ENCODE data around the gene KCNJ5. TPM values are rescaled to one million over a fixed set of nuclear protein-coding genes. Genes with fewer than 3 reads are reported as not detected.

The KCNJ5 gene
- total RNA-seq, 2 donors from 2014 or later = 8.2 to 23.3 TPM

GRCh38 chr11:128881221-128881620 lies 9.9 kb upstream of the KCNJ5 start:
- H3K27me3 ChIP-seq = no peaks in the 10 kb centered on the region
- no peak overlapping the region for H3K4me3 ChIP-seq
- no peak for DNase-seq (ENCODE audit: low spot score)
- no peaks in the 10 kb centered on the region for H3K36me3 ChIP-seq
- TF ChIP-seq CTCF (IDR thresholded peaks at IDR 0.05) = no peak
- no peak overlapping the region for H3K27ac ChIP-seq
- H3K9me3 ChIP-seq = no peaks in the 10 kb centered on the region
- H3K4me1 ChIP-seq = no peaks in the 10 kb centered on the region

GRCh38 chr11:128882451-128882850 lies 8.7 kb upstream of the KCNJ5 start:
- DNase-seq (ENCODE audit: low spot score) = no peak

GRCh38 chr11:128884054-128884453 lies 7.1 kb upstream of the KCNJ5 start:
- H3K4me3 ChIP-seq = no peak overlapping the region
- no peak for TF ChIP-seq CTCF (IDR thresholded peaks at IDR 0.05)
- H3K27me3 ChIP-seq = no peaks in the 10 kb centered on the region
- H3K36me3 ChIP-seq = no peaks in the 10 kb centered on the region
- H3K9me3 ChIP-seq = no peaks in the 10 kb centered on the region
- H3K4me1 ChIP-seq = no peaks in the 10 kb centered on the region
- H3K27ac ChIP-seq = no peak overlapping the region
- no peak for DNase-seq (ENCODE audit: low spot score)

More at GRCh38 chr11:128882451-128882850, 8.7 kb upstream of the KCNJ5 start:
- no peaks in the 10 kb centered on the region for H3K4me1 ChIP-seq
- H3K36me3 ChIP-seq = no peaks in the 10 kb centered on the region
- H3K27ac ChIP-seq = no peak overlapping the region
- H3K27me3 ChIP-seq = no peaks in the 10 kb centered on the region
- TF ChIP-seq CTCF (IDR thresholded peaks at IDR 0.05) = no peak
- no peak overlapping the region for H3K4me3 ChIP-seq
- H3K9me3 ChIP-seq = no peaks in the 10 kb centered on the region

- no peak overlapping the region for H3K4me3 ChIP-seq
- no peak overlapping the region for H3K27ac ChIP-seq
- no peaks in the 10 kb centered on the region for H3K36me3 ChIP-seq
- H3K4me1 ChIP-seq = no peaks in the 10 kb centered on the region
- TF ChIP-seq CTCF (IDR thresholded peaks at IDR 0.05) = peak; percentile 72 to 88
- DNase-seq (ENCODE audit: low spot score) = no peak
- no peaks in the 10 kb centered on the region for H3K9me3 ChIP-seq
- no peaks in the 10 kb centered on the region for H3K27me3 ChIP-seq
Observed at GRCh38 chr11:128884703-128885338, 6.3 kb upstream of the KCNJ5 start.

GRCh38 chr11:128886406-128887124 lies 4.6 kb upstream of the KCNJ5 start:
- Histone ChIP-seq H3K9me3 (no peaks in the 10 kb centered on the region), H3K4me3 (no peak overlapping the region)
- no peak for DNase-seq (ENCODE audit: low spot score)

More at GRCh38 chr11:128886406-128887124, 4.6 kb upstream of the KCNJ5 start:
- TF ChIP-seq CTCF (IDR thresholded peaks at IDR 0.05) = no peak
- no peaks in the 10 kb centered on the region for H3K27me3 ChIP-seq
- H3K4me1 ChIP-seq = peaks cover 0 to 14% of the 10 kb centered on the region in 2 donors
- no peak overlapping the region for H3K27ac ChIP-seq
- H3K36me3 ChIP-seq = no peaks in the 10 kb centered on the region

Data from right atrium auricular region (tissue), 2 donors.